Upper lobe of left lung (tissue), 4 donors: Measurements from ENCODE around the gene NBPF1.
"Not testable (repeated sequence)": the region's sequence is repeated elsewhere in the genome, so short reads cannot be mapped to it uniquely, and the experiment has no call there.

Experiments
- CTCF ChIP-seq, 6 experiments: fragments of 450-650 bp in 4 of 6; fragments of 200-600 bp in 2 of 6; sonication (generic) in 2 of 6; IDR thresholded peaks; one replicate each; pipeline ENCODE4 v1.5.1; 2016 to 2019; ENCODE audit warnings: antibody characterized with exemption in 6 of 6
- EP300 ChIP-seq, 4 donors: sonication (generic); formaldehyde crosslinking; IDR thresholded peaks; one replicate each; pipeline ENCODE4 v1.5.1; 2017; ENCODE audit warnings: antibody characterized with exemption in 4 of 4, control low read depth in 2 of 4
- POLR2A ChIP-seq, 4 donors: fragments of 450-650 bp; IDR thresholded peaks; one replicate each; pipeline ENCODE4 v1.5.1; 2016 to 2017; ENCODE audit warnings: antibody characterized with exemption in 4 of 4, mild to moderate bottlenecking in 2 of 4
- POLR2AphosphoS5 ChIP-seq, 2 donors: sonication (generic); formaldehyde crosslinking; IDR thresholded peaks; one replicate each; pipeline ENCODE4 v1.5.1; 2017; ENCODE audit warnings: antibody characterized with exemption in 2 of 2

GRCh38 chr1:16633540-16634282 is 20.3 kb upstream of the NBPF1 start:
- not testable (repeated sequence) for TF ChIP-seq POLR2A, CTCF, EP300, POLR2AphosphoS5 (IDR thresholded peaks at IDR 0.05)
